Neural progenitor cell (in vitro differentiated cells): Measurements from ENCODE around the gene GCK. TPM values are rescaled to one million over a fixed set of nuclear protein-coding genes. Genes with fewer than 3 reads are reported as not detected.

Experiments used
- DNase-seq: peaks from one replicate; pipeline ENCODE4 v3.0.0-alpha.2; 2016; ENCODE audit warnings: low spot score
- H2AFZ ChIP-seq: fragments of 200-600 bp; sonication (generic); replicated peaks from 2 replicates; pipeline ENCODE4 v1.6.1; 2016; ENCODE audit warnings: antibody characterized with exemption
- H3F3A ChIP-seq: fragments of 200-600 bp; sonication (generic); 2 replicates; pipeline ENCODE4 v1.6.1; 2016; ENCODE audit warnings: antibody characterized with exemption, low read depth
- H3K27ac ChIP-seq: fragments of 200-600 bp; sonication (generic); 2 replicates; pipeline ENCODE4 v1.5.1; 2016; ENCODE audit warnings: mild to moderate bottlenecking
- H3K27me3 ChIP-seq: fragments of 200-600 bp; sonication (generic); 2 replicates; pipeline ENCODE4 v1.6.1; 2016; ENCODE audit warnings: mild to moderate bottlenecking, moderate library complexity
- H3K36me3 ChIP-seq: fragments of 200-600 bp; sonication (generic); 2 replicates; pipeline ENCODE4 v1.5.1; 2016
- H3K4me1 ChIP-seq: fragments of 200-600 bp; sonication (generic); 2 replicates; pipeline ENCODE4 v1.6.1; 2016; ENCODE audit warnings: mixed run types
- H3K4me2 ChIP-seq: fragments of 200-600 bp; sonication (generic); 2 replicates; pipeline ENCODE4 v1.6.1; 2016
- H3K4me3 ChIP-seq: fragments of 200-600 bp; sonication (generic); 2 replicates; pipeline ENCODE4 v1.5.1; 2016
- H3K79me2 ChIP-seq: fragments of 200-600 bp; sonication (generic); 2 replicates; pipeline ENCODE4 v1.6.1; 2016; ENCODE audit warnings: low read depth
- H3K9ac ChIP-seq: fragments of 200-600 bp; sonication (generic); 2 replicates; pipeline ENCODE4 v1.6.1; 2016
- H3K9me3 ChIP-seq: fragments of 200-600 bp; sonication (generic); 2 replicates; pipeline ENCODE4 v1.5.1; 2016; ENCODE audit warnings: low read depth
- H4K20me1 ChIP-seq: fragments of 200-600 bp; sonication (generic); 2 replicates; pipeline ENCODE4 v1.6.1; 2016; ENCODE audit warnings: low read depth
- H3K27ac Mint-ChIP-seq: 3 replicates; pipeline ENCODE4 v1.8.0; 2021; ENCODE audit warnings: mixed read lengths
- H3K27me3 Mint-ChIP-seq: 2 replicates; pipeline ENCODE4 v1.8.0; 2022; ENCODE audit warnings: low read depth, mild to moderate bottlenecking, inconsistent platforms, moderate library complexity, mixed read lengths; ENCODE audit not compliant: insufficient read depth
- H3K36me3 Mint-ChIP-seq: 3 replicates; pipeline ENCODE4 v1.8.0; 2021; ENCODE audit warnings: mixed read lengths
- H3K4me1 Mint-ChIP-seq: 3 replicates; pipeline ENCODE4 v1.8.0; 2021; ENCODE audit warnings: mixed read lengths
- H3K4me3 Mint-ChIP-seq: 3 replicates; pipeline ENCODE4 v1.8.0; 2021; ENCODE audit warnings: mild to moderate bottlenecking, moderate library complexity, mixed read lengths
- H3K9me3 Mint-ChIP-seq: 3 replicates; pipeline ENCODE4 v1.8.0; 2020; ENCODE audit warnings: mixed read lengths
- CTCF ChIP-seq: fragments of 200-600 bp; sonication (generic); IDR thresholded peaks from 2 replicates; pipeline ENCODE4 v1.5.1; 2017; ENCODE audit warnings: antibody characterized with exemption, mild to moderate bottlenecking
- EZH2 ChIP-seq: fragments of 200-600 bp; sonication (generic); IDR thresholded peaks from 2 replicates; pipeline ENCODE4 v1.6.1; 2017; ENCODE audit warnings: antibody characterized with exemption, mild to moderate bottlenecking, moderate library complexity
- EZH2phosphoT487 ChIP-seq: fragments of 200-600 bp; sonication (generic); IDR thresholded peaks from 2 replicates; pipeline ENCODE4 v1.6.1; 2017; ENCODE audit warnings: antibody characterized with exemption
- total RNA-seq: library from RNA; depleted of rRNA; stranded (reverse); fragments of >200 nt; gene quantifications from 2 replicates; pipeline ENCODE4 v1.2.3, GENCODE V29; 2015; ENCODE audit warnings: low replicate concordance

Gene GCK
- total RNA-seq, 1 donor from 2014 or later, result not detected

DNA sequence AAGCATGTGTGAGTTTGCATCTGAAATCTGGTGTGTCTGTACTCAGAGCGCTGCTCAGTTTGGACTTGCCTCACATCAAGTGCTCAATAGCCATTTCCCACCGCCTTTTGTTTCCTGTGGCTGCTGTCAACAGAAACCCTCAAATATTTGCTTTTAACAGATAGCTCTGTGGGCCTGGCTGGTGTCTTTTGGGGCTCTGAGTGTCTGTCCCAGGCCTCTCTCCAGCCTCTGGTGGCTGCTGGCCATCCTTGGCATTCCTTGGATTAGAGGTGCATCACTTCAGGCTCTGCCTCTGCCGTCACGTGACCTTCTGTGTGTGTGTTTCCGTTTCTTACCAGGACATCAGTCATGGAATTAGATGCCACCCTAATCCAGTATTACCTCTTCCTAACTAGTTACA, 20.9 kb upstream of the GCK start:
- DNase-seq, result no peak
- H3K79me2 ChIP-seq, result no peaks in the 10 kb centered on the region
- H3K27ac Mint-ChIP-seq, result no peak overlapping the region

DNA sequence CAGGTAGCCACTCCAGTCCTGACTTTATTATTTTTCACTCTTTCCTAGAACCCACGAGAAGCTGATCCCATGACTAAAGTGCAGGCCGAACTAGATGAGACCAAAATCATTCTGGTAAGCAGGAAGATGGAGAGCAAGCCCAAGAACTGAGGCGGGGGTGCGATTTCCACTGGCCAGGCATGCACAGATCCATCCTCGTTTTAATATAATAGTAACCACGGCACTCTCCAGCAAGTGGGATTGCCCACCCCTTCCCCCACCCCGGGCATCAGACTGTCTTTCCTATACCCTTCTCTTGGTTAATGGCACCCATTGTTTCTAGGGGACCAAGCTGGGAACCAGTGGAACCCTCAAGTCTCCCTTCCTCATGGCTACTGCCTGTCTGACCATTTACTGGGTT, 18.8 kb upstream of the GCK start:
- no peak overlapping the region for H3K4me3 ChIP-seq
- no peaks in the 10 kb centered on the region for H3K36me3 ChIP-seq
- no peak overlapping the region for H3K4me3 Mint-ChIP-seq
- no peaks in the 10 kb centered on the region for H3F3A ChIP-seq
- no peak overlapping the region for H3K27ac Mint-ChIP-seq
- no peak overlapping the region for H3K27ac ChIP-seq
- TF ChIP-seq CTCF (no peak), EZH2 (no peak), EZH2phosphoT487 (no peak)
- no peak for DNase-seq
- peaks cover 19% of the 10 kb centered on the region for H3K36me3 Mint-ChIP-seq
- H2AFZ ChIP-seq, result no peak overlapping the region
- peaks cover 3% of the 10 kb centered on the region for H3K27me3 Mint-ChIP-seq
- no peaks in the 10 kb centered on the region for H3K27me3 ChIP-seq
- H3K9ac ChIP-seq, result no peak overlapping the region
- H3K9me3 ChIP-seq, result no peaks in the 10 kb centered on the region
- no peak overlapping the region for H3K4me2 ChIP-seq
- no peaks in the 10 kb centered on the region for H3K9me3 Mint-ChIP-seq
- H3K4me1 ChIP-seq, result peaks cover 10% of the 10 kb centered on the region
- H3K79me2 ChIP-seq, result peaks cover 13% of the 10 kb centered on the region
- peaks cover 9% of the 10 kb centered on the region for H4K20me1 ChIP-seq
- peaks cover 12% of the 10 kb centered on the region for H3K4me1 Mint-ChIP-seq

More for the DNA sequence above, 20.9 kb upstream of the GCK start:
- no peak overlapping the region for H3K4me2 ChIP-seq
- no peaks in the 10 kb centered on the region for H3K9me3 Mint-ChIP-seq
- no peaks in the 10 kb centered on the region for H4K20me1 ChIP-seq
- no peaks in the 10 kb centered on the region for H3K9me3 ChIP-seq
- peaks cover 21% of the 10 kb centered on the region for H3K36me3 Mint-ChIP-seq
- H3K27me3 ChIP-seq, result no peaks in the 10 kb centered on the region
- no peak overlapping the region for H3K4me3 ChIP-seq
- no peak for TF ChIP-seq EZH2
- TF ChIP-seq CTCF, result no peak
- no peak for TF ChIP-seq EZH2phosphoT487
- H3K4me1 Mint-ChIP-seq, result peaks cover 17% of the 10 kb centered on the region
- H3K27me3 Mint-ChIP-seq, result peaks cover 3% of the 10 kb centered on the region
- no peak overlapping the region for H3K9ac ChIP-seq
- no peak overlapping the region for H3K4me3 Mint-ChIP-seq
- H3F3A ChIP-seq, result peaks cover 12% of the 10 kb centered on the region
- peaks cover 17% of the 10 kb centered on the region for H3K4me1 ChIP-seq
- no peaks in the 10 kb centered on the region for H3K36me3 ChIP-seq
- no peak overlapping the region for H2AFZ ChIP-seq
- H3K27ac ChIP-seq, result no peak overlapping the region

GRCh38 chr7:44206008-44206407, 16.8 kb upstream of the GCK start:
- H3K4me3 Mint-ChIP-seq, result no peak overlapping the region
- no peaks in the 10 kb centered on the region for H3K36me3 ChIP-seq

More at GRCh38 chr7:44206008-44206407, 16.8 kb upstream of the GCK start:
- Histone ChIP-seq H3K4me3 (no peak overlapping the region), H3F3A (peaks cover 3% of the 10 kb centered on the region), H2AFZ (no peak overlapping the region), H3K9ac (no peak overlapping the region), H3K27me3 (no peaks in the 10 kb centered on the region), H3K27ac (no peak overlapping the region), H4K20me1 (peaks cover 25% of the 10 kb centered on the region), H3K9me3 (no peaks in the 10 kb centered on the region), H3K4me2 (no peak overlapping the region), H3K4me1 (peaks cover 9% of the 10 kb centered on the region), H3K79me2 (peaks cover 34% of the 10 kb centered on the region)
- no peak for TF ChIP-seq EZH2phosphoT487
- TF ChIP-seq EZH2, result no peak
- no peak for TF ChIP-seq CTCF
- H3K36me3 Mint-ChIP-seq, result peaks cover 15% of the 10 kb centered on the region
- peaks cover 3% of the 10 kb centered on the region for H3K27me3 Mint-ChIP-seq
- H3K9me3 Mint-ChIP-seq, result no peaks in the 10 kb centered on the region
- H3K4me1 Mint-ChIP-seq, result peaks cover 17% of the 10 kb centered on the region
- DNase-seq, result no peak
- no peak overlapping the region for H3K27ac Mint-ChIP-seq
